GM18870 (cell line): Measurements from ENCODE around the gene MMAB.
"Not testable (repeated sequence)": the region's sequence is repeated elsewhere in the genome, so short reads cannot be mapped to it uniquely, and the experiment has no call there.

Source experiments
- ATAC-seq: cut with Tn5 transposase; IDR thresholded peaks from one replicate; pipeline ENCODE4 v1.9.1; 2021; ENCODE audit warnings: moderate library complexity; ENCODE audit not compliant: unreplicated experiment

The MMAB gene

DNA sequence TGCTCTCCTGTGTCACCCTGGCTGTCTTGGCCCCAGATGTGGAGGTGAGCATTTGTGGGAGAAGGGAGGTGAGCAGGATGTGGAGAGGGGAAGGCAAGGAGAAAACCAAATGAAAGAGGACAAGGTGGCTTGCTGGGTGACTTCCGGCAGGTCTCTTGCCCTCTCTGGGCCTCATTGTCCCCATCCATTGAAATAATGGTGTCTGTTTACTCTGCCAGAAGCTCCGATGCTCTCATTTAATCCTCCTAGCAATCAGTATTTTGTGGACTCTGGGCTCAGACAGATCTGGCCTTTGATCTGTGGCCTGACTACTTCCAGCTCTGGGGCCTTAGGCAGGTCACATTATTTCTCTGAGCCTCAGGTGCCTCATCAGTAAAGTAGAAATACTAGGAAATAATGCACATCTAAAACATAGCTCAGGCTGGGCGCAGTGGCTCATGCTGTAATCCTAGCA, 30.9 kb upstream of the MMAB start:
- ATAC-seq: no peak

DNA sequence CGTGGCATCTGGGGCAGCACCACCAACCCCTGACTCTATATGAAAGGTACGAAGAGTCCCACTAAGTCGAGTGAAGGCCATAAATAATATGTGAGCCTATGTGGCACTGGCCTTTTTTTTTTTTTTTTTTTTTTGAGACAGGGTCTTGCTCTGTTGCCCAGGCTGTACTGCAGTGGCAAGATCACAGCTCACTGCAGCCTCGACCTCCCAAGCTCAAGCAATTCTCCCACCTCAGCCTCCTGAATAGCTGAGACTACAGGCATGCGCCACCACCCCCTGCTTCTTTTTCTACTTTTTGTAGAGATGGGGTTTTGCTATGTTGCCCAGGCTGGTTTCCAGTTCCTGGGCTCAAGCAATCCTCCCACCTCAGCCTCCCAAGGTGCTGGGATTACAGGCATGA, 28.8 kb upstream of the MMAB start:
- not testable (repeated sequence) for ATAC-seq

DNA sequence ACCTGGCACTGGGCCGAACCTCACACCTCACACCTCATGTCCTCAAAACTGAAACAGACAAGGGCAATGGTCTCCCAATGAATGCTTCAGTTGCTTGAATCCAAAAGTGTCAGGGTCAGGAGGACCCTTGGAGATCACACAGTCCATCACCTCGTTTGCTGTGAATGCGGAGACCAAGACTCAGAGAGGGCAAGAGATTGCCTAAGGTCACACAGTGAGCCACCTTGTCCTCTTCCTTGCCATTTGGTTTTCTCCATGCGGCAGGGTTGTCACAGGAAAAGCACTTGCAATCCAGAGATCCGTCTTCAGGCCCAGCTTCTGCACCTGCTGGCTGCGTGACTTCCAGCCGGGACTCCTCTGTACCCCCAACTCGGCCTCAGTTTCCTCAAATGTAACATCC, 28.3 kb upstream of the MMAB start:
- ATAC-seq: no peak

DNA sequence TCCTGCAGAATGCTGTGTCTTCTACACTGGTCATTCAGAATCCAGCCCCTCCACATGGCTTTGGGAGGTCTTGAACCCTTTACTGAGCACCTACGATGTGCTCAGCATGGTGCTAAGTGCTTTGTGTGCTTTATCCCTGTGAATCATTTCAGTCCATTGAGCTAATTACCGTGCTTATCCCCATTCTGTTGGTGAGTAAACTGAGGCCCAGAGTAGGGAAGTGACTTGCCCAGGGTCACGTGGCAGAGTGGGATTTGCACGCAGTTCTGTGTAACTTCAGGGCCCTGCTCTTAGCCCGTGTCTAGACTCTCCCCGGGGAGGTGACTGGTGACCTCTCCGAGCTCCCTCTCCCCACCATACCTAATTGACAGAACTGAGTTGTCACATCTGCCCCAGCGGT, 27.7 kb upstream of the MMAB start:
- no peak for ATAC-seq

GRCh38 chr12:109600481-109600880, 27.2 kb upstream of the MMAB start:
- ATAC-seq: no peak

DNA sequence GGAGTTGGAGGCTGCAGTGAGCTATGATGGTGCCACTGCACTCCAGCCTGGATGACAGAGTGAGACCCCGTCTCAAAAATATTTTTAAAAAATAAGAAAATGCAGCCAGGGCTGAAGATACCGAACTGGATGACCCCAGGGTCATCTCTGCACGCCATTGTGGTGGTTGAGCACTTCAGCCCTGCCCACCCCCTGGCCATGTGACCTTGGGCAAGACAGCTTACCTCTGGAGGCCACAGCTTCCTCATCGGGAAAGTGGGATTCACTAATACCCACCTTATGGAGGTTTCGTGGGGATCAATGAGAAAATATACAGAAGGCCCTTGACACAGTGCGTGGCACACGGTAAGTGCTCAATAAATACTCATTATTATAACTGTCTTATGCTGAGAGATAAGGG, 25.8 kb upstream of the MMAB start:
- ATAC-seq: no peak

DNA sequence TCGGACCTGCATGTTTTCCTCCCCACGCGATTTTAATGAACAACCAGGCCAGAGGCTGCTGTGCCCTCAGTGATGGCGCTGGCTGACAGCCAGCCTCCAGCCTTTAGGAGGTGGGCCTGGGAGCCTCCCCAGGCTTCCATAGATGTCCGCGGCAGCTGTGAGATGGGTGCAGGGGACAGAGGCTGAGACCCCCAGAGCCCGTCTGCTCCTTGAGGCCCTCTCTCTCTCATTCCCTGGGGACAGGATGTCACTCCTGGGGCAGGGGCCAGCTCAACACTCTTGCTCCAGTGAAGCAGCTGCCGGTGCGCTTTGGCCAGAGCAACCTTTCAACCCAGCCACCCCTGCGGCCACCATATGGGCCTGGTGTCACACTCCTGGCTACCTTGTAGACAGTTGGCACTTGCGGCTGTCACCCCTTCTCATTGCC, 25.1 kb upstream of the MMAB start:
- ATAC-seq: no peak

GRCh38 chr12:109597795-109598427, 24.6 kb upstream of the MMAB start:
- no peak for ATAC-seq

DNA sequence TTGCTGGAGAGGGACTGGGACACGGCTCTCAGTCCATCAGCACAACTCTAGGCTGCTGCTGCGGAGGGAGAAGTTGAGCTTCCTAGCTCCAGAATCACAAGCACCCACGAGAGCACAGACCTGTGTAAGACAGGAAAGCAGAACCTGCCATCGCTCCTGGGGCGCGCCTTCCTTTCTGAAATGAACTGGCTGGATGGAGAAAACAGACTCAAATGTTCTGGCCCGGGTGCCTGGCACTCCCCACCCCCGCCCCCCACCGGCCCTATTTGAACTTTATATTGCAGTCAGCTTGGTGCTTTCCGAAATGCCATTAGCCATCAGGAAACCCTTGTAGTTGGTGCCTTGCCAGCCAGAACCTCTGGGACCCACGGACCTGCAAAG, 24.1 kb upstream of the MMAB start:
- ATAC-seq: no peak

DNA sequence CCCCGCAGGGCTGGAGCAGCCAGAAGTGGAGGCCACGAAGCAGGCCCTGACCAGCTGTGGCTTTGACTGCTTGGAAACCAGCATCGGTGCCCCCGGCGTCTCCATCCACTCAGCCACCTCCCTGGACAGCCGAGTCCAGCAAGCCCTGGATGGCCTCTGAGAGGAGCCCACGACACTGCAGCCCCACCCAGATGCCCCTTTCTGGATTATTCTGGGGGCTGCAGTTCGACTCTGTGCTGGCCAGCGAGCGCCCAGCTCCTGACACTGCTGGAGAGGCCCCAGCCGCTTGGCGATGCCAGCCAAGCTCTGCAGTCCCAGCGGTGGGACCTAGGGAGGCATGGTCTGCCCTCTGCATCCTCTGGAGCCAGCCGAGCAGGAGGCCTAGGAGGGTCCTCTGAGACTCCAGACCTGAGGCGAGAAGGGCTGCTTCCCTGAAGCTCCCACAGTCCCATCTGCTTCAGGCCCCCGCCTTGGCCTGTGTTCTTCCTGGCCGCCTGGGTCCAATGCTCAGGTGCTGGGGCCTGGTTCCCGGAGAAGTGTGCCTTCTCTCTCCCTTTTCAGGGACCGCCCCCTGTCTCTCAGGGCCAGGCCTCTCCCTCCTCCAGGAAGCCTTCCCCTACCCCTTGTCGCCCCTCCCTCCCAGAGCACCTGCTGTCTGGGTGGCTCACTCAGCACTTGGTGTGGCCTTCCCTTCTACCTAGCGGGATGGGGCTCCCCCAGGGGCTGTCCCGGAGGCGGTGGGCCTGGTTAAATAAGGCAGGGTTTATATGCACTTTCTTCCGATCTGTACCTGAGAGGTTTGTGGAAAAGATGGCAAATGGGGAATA, 23.3 kb upstream of the MMAB start:
- ATAC-seq: no peak

GRCh38 chr12:109595321-109595902, 22.1 kb upstream of the MMAB start:
- no peak for ATAC-seq

DNA sequence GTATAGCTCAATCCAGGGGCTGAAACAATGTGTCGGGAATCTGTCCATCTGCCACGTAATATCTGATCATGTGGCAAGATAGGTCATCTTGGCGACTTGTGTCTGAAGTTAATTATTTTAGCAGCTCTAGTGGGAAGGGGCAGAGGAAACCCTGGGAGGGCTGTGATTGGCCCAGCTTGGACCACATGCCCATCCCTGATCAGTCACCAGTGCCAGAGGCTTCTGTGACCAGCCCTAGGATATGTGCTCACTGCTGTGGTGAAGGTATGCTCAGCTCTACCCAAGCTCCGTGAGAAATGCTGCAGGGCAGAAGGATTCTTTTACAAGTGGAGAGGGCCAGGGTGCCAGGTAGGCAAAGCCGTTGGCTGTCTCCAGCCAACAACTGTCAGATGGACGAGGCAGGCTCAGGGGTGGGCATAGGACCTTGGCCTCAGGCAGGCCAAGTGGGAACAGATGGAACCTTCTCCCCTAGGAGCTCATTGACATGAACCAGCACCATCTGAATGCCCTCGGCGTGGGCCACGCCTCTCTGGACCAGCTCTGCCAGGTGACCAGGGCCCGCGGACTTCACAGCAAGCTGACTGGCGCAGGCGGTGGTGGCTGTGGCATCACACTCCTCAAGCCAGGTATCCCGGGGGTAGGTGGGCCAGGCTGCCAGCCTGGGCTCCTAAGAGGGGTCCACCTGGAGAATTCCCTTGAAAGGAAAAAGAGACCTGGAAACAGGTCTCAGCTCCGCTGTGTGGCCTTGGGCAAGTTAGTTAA, 21.4 kb upstream of the MMAB start:
- no peak for ATAC-seq

GRCh38 chr12:109592905-109593272, 19.6 kb upstream of the MMAB start:
- ATAC-seq: no peak

DNA sequence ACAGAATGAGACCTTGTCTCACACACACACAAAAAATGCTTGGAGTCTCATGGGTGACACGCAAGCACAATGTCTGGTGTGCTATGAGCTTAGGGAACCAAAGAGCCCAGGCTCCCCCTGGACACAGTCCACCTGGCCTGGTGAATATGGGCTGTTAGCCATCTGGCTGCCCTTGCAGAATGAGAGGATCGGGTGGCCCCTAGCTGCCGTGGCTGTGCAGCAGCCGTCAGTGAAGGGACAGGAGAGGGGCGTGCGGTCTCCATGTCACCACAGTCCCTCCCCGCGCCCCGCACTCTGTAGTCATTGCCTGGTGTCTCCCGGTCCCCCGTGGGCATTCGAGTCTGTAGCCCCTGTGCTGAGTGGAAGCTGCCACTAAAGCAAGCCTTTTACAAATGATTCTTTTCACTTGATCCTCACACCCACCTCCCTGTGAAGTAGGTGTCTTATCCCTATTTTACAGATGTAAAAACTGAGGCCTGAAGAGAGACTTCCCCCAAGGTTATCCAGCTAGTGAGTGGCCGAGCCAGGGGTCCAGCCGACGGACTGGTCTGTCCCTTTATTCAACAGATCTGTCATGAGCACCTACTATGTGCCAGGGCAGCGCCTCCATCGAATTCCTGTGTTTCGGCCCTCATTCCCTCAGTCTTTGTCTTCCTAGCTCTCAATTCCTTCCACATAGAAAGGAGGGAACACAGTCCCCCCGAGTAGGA, 19.0 kb upstream of the MMAB start:
- ATAC-seq: no peak

- ATAC-seq: no peak
Measured at GRCh38 chr12:109591041-109591440, 17.7 kb upstream of the MMAB start.

DNA sequence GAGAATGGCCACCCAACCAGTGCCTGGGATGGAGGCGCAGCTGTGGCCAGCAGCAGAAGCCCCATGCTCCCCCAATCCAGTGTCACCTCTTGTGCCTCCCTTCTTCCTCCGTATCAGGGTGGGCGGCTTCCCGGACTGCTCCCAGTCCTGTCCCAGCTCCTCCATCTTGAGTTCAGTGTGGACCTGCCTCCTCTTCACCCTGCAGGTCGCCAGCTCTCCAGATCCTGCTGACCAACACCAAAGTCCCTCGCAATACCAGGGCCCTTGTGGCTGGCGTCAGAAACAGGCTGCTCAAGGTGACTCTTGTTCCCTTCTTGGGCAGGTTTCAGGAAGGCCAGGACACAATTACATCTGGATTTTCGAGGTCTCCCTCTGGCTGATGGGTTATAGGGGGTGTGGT, 17.3 kb upstream of the MMAB start:
- ATAC-seq: no peak

GRCh38 chr12:109589691-109590245, 16.5 kb upstream of the MMAB start:
- no peak for ATAC-seq

- no peak for ATAC-seq
Measured at GRCh38 chr12:109589240-109589590, 15.9 kb upstream of the MMAB start.

- no peak for ATAC-seq
Measured at GRCh38 chr12:109588461-109589239, 15.3 kb upstream of the MMAB start.

DNA sequence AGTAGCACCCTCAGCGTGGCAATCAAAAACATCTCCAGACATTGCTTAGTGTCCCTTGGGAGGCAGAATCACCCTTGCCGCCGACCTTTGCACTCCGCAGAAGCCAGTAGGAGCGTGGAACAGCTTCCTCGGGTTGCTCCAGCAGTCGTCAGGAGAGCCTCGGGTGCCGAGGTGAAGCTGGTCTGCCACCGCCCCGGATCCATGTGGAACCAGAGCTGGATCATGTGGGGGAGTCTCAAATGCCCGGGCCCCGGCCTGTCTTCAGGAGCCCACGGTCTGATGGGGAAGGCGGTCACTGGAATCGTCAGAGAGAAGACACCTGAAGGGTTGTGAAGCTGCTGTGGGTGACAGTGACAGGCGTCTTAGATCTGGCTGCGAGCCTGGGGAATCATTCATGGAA, 14.6 kb upstream of the MMAB start:
- ATAC-seq: no peak
